Neural crest cell (in vitro differentiated cells): ENCODE data around the gene HOXA11. TPM values are rescaled to one million over a fixed set of nuclear protein-coding genes. Genes with fewer than 3 reads are reported as not detected.
A peak's percentile ranks its signal among the peaks of the same experiment; 100 is the strongest.

Experiments
- DNase-seq: peaks from one replicate; pipeline ENCODE4 v3.0.0; 2021; ENCODE audit warnings: low read depth, mixed read lengths, low spot score
- H3K27ac Mint-ChIP-seq: one replicate; pipeline ENCODE4 v1.8.0; 2021; ENCODE audit warnings: mild to moderate bottlenecking, mixed read lengths; ENCODE audit not compliant: unreplicated experiment
- H3K27me3 Mint-ChIP-seq: 2 replicates; pipeline ENCODE4 v1.8.0; 2021; ENCODE audit warnings: low read depth, mild to moderate bottlenecking, mixed read lengths
- H3K36me3 Mint-ChIP-seq: 2 replicates; pipeline ENCODE4 v1.8.0; 2021; ENCODE audit warnings: low read depth, mild to moderate bottlenecking, mixed read lengths
- H3K4me1 Mint-ChIP-seq: 2 replicates; pipeline ENCODE4 v1.8.0; 2021; ENCODE audit warnings: mixed read lengths
- H3K4me3 Mint-ChIP-seq: one replicate; pipeline ENCODE4 v1.8.0; 2021; ENCODE audit warnings: mild to moderate bottlenecking, mixed read lengths
- H3K9me3 Mint-ChIP-seq: 2 replicates; pipeline ENCODE4 v1.8.0; 2021; ENCODE audit warnings: mixed read lengths
- CTCF ChIP-seq: fragments of 200-600 bp; sonication (generic); conservative IDR thresholded peaks from 2 replicates; pipeline ENCODE4 v1.5.0; 2021; ENCODE audit warnings: antibody characterized with exemption, mild to moderate bottlenecking
- total RNA-seq: library from RNA; stranded (reverse); gene quantifications from 2 replicates; pipeline ENCODE4 v1.2.1, GENCODE V29; 2021

The HOXA11 gene
- total RNA-seq, 1 donor from 2014 or later, result not detected

DNA sequence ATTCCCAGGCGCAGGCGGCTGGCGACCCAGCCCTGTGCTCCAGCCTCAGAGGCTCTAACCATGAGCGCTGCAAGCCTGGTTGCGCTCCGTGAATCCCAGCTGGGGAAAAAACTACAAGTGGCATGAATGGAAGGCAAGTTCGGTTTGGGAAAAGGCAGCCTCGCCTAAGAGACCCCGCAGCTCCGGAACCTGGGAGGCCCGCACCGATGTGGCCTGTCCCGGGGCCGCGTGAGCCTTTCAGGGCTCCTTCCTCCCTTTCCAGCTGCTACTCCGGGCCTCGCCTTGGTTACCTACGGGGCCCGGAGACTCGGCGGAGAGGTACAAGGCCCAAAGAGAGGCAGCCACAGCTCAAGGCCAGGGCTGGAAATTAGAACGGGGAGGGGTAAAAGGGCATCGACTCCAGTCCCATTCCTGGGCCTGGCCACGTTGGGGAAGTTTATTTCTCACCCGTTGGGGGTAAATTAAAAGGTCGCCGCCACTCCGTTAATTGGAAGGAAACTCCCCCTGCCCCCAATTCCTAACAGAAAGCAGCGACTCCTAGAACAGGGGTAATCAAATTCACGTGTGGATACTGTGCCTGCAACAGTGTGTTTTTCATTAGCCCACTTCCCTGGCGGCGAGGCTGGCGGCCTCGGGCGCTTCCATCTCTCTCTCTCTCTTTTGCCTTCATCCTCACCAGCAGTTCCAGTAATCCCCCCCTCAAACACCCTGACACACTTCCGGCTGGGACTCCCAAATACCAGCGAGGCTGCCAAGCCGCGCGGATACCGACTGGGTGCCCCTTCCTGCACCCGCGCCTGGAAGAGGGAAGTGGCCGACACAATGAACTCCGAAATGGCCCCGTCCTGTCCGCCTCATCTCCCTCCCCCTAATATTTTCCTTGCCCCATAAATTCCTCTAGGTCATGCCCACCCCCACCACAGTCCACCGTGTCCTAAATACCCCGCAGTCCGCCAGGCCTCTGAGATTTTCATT, 18.2 kb downstream of the HOXA11 start:
- Mint-ChIP-seq H3K27ac (no peak overlapping the region), H3K9me3 (no peaks in the 10 kb centered on the region), H3K36me3 (peaks cover 7% of the 10 kb centered on the region), H3K27me3 (peaks cover 98% of the 10 kb centered on the region), H3K4me1 (peaks cover 15% of the 10 kb centered on the region), H3K4me3 (peak overlapping the region; percentile 54)
- no peak for TF ChIP-seq CTCF
- no peak for DNase-seq

DNA sequence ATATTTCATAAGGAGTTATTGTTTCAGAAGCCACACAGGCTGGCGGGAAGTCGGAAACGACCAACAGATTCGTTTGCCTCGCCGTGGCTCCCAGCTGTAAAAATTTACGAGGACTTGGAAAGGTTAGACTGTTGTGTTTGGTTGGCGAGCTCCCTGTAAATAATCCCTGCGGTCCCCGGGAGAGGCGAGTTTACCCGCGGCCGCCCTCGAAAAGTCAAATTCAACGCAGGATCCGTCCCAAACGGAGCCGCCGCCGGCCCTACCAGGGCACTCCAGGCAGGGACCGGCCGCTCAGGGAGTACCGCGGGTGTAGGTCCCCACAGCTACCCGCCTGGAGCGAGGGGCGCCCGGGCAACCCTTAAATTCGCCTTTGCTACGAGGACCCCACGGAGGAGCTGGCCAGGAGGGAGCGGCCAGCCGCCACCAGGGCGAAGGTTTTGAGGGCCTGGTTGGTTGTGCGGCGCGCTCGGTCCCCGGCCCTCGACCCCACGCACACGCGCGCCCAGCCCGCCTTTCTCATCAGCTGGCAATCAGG, 19.0 kb downstream of the HOXA11 start:
- peaks cover 10% of the 10 kb centered on the region for H3K4me1 Mint-ChIP-seq
- DNase-seq, result no peak

DNA sequence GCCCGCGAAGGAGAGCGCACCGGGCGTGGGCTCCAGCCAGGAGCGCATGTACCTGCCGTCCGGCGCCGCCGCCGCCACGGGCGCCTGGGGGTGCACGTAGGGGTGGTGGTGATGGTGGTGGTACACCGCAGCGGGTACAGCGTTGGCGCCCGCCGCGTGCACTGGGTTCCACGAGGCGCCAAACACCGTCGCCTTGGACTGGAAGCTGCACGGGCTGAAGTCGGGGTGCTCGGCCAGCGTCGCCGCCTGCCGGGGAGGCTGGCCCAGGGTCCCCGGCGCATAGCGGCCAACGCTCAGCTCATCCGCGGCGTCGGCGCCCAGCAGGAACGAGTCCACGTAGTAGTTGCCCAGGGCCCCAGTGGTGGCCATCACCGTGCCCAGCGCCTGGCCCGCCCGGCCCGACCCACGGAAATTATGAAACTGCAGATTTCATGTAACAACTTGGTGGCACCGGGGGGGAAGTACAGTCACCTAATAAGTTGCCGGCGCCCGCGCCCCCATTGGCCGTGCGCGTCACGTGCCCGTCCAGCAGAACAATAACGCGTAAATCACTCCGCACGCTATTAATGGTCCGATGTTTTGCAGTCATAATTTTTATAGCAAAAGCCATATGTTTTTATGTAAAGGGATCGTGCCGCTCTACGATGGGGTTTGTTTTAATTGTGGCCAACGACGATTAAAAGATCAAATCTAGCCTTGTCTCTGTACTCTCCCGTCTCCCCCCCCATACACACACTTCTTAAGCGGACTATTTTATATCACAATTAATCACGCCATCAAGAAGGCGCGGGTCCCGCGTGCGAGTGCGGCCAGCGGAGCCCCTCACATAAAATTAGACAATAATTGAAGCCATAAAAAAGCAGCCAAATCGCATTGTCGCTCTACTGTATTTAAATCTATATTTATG, 19.7 kb downstream of the HOXA11 start, which contains the start of gene HOXA9:
HOXA9 (minus strand) TSS at position 449 of the 907 bp plus-strand sequence; CDS start at position 369, 80 bp downstream.
- no peak for DNase-seq
- H3K27me3 Mint-ChIP-seq, result peaks cover 94% of the 10 kb centered on the region
- peak within 1 kb of the TSS; percentile 79 for H3K4me3 Mint-ChIP-seq
- peaks cover 10% of the 10 kb centered on the region for H3K4me1 Mint-ChIP-seq
- no peaks in the 10 kb centered on the region for H3K9me3 Mint-ChIP-seq
- no peak within 1 kb of the TSS for H3K27ac Mint-ChIP-seq
- peak; percentile 13 for TF ChIP-seq CTCF
- peaks cover 7% of the 10 kb centered on the region for H3K36me3 Mint-ChIP-seq

More for the DNA sequence above, 19.0 kb downstream of the HOXA11 start:
- no peak for TF ChIP-seq CTCF
- Mint-ChIP-seq H3K4me3 (peak overlapping the region; percentile 58), H3K27me3 (peaks cover 96% of the 10 kb centered on the region), H3K27ac (no peak overlapping the region), H3K9me3 (no peaks in the 10 kb centered on the region), H3K36me3 (peaks cover 7% of the 10 kb centered on the region)

DNA sequence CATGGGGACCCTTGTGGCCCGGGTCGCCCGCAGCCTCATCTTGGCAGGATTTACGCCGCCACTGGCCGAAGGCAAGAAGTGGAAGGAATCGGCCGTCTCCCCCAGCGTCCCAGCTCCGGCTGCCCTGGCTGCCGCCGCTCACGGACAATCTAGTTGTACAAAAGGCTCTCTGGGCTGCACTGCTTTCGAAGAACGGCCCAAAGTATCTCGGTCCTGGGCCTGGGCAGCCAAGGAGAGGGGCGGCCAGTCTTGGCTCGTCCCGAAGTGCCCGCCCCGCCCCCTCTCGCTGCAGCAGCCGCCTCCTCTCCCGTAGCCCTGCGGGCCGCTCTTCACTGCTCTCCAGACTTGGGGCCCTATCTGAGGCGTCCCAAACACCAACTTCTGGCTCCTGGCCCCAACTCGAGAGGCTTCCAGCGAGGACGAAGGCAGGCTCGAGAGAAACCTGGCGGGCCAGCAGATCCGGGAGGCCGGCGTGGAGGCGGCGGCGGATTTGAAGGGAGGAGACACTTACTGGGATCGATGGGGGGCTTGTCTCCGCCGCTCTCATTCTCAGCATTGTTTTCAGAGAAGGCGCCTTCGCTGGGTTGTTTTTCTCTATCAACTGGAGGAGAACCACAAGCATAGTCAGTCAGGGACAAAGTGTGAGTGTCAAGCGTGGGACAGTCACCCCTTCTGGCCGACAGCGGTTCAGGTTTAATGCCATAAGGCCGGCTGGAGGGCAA, 20.5 kb downstream of the HOXA11 start:
- Mint-ChIP-seq H3K9me3 (no peaks in the 10 kb centered on the region), H3K36me3 (peaks cover 7% of the 10 kb centered on the region), H3K27me3 (peaks cover 95% of the 10 kb centered on the region), H3K27ac (no peak overlapping the region), H3K4me1 (peaks cover 10% of the 10 kb centered on the region), H3K4me3 (peak overlapping the region; percentile 79)
- no peak for DNase-seq
- peak; percentile 38 for TF ChIP-seq CTCF

DNA sequence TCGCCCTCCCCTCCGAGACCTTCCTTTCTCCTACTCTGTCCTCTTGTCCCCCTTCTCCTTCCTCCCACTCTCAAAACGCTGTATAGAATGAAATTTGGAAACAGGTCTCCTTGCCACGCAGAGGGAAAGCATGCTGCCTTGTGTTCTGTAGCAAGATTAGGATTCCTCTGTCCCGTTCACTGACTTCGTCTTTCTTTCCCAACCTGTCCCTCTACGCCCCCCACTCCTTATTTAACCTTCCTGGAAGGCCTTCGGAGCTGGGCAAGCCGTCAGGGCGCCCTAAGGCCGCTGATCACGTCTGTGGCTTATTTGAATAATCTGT, 21.0 kb downstream of the HOXA11 start:
- no peak for DNase-seq
- Mint-ChIP-seq H3K4me3 (peak overlapping the region; percentile 79), H3K4me1 (peaks cover 10% of the 10 kb centered on the region), H3K9me3 (no peaks in the 10 kb centered on the region), H3K36me3 (peaks cover 7% of the 10 kb centered on the region), H3K27me3 (peaks cover 95% of the 10 kb centered on the region), H3K27ac (no peak overlapping the region)
- no peak for TF ChIP-seq CTCF
